HepG2 (cell line): ENCODE data around the gene OR10G2. TPM values are rescaled to one million over a fixed set of nuclear protein-coding genes. Genes with fewer than 3 reads are reported as not detected.

Source experiments
- ATAC-seq: fragments of 200-7000 bp; cut with Tn5 transposase; 3 replicates; pipeline ENCODE4 v1.9.1; 2020; ENCODE audit warnings: mild to moderate bottlenecking, moderate library complexity
- BruUV-seq: library from RNA; stranded (reverse); fragments of 400-500 nt; replicated peaks from 2 replicates; lab custom pipeline; 2021; lab: Mats Ljungman, UMichigan
- CTCF ChIA-PET: fragments of 300-600 bp; formaldehyde crosslinking; extraction: SDS; loops from one replicate; lab custom pipeline; 2021; ENCODE audit warnings: low total read pairs, inconsistent platforms, low intra/inter-chr PET ratio; lab: Yijun Ruan, JAX
- POLR2A ChIA-PET: fragments of 350-600 bp; sonication (Branson Sonifier 250); formaldehyde crosslinking; loops from one replicate; lab custom pipeline; 2020; ENCODE audit warnings: antibody characterized with exemption, inconsistent platforms; lab: Yijun Ruan, JAX
- DNase-seq: peaks from one replicate; pipeline ENCODE4 v3.0.0-alpha.2; 2015; ENCODE audit warnings: low spot score
- FAIRE-seq: peaks from 3 replicates; lab custom pipeline; 2011; peaks lifted over from hg19 to GRCh38; lab: Jason Lieb, UNC
- H2AFZ ChIP-seq: one replicate; pipeline ENCODE4 v1.6.1; 2011; ENCODE audit warnings: low read length, inconsistent platforms
- H3K27ac ChIP-seq: fragments of 300-600 bp; 3 replicates; pipeline ENCODE4 v1.8.0; 2011; ENCODE audit warnings: mixed run types, mild to moderate bottlenecking, mixed read lengths, low read length, inconsistent platforms; ENCODE audit not compliant: insufficient read depth; ENCODE audit errors: extremely low read length
- H3K27me3 ChIP-seq, 2 experiments: fragments of 200-600 bp in 1 of 2; 2 replicates in 1 of 2; 3 replicates in 1 of 2; pipeline versions ENCODE4 v1.6.0 to v1.8.0; 2011; ENCODE audit warnings: low read length in 2 of 2, mild to moderate bottlenecking in 2 of 2, moderate library complexity in 2 of 2, inconsistent platforms in 1 of 2; ENCODE audit not compliant: insufficient read depth in 2 of 2, control insufficient read depth in 1 of 2
- H3K36me3 ChIP-seq, 2 experiments: fragments of 200-600 bp in 1 of 2; replicated peaks in 1 of 2; 2 replicates in 1 of 2; 3 replicates in 1 of 2; pipeline versions ENCODE4 v1.5.1 to v1.8.0; 2011; ENCODE audit warnings: low read length in 2 of 2, inconsistent platforms in 1 of 2; ENCODE audit not compliant: insufficient read depth in 2 of 2, control insufficient read depth in 1 of 2
- H3K4me1 ChIP-seq: 2 replicates; pipeline ENCODE4 v1.5.1; 2012; ENCODE audit warnings: low read length, inconsistent platforms; ENCODE audit not compliant: insufficient read depth
- H3K4me2 ChIP-seq: 2 replicates; pipeline ENCODE4 v1.6.0; 2011; ENCODE audit warnings: low read depth, low read length, inconsistent platforms
- H3K4me3 ChIP-seq, 3 experiments: fragments of 200-600 bp in 1 of 3; sonication (generic), shearing (Covaris generic) in 1 of 3; replicated peaks in 1 of 3; 2 replicates each; pipeline ENCODE4 v1.5.1; 2011 to 2016; ENCODE audit warnings: low read length in 3 of 3, inconsistent platforms in 2 of 3, low read depth in 2 of 3, mild to moderate bottlenecking in 2 of 3, control low read depth in 1 of 3, mixed read lengths in 1 of 3; ENCODE audit not compliant: insufficient read depth in 1 of 3
- H3K79me2 ChIP-seq: one replicate; pipeline ENCODE4 v1.6.1; 2011; ENCODE audit warnings: low read length, inconsistent platforms; ENCODE audit not compliant: insufficient read depth
- H3K9ac ChIP-seq: 2 replicates; pipeline ENCODE4 v1.6.0; 2011; ENCODE audit warnings: mild to moderate bottlenecking, low read depth, low read length, inconsistent platforms; ENCODE audit not compliant: insufficient read depth
- H3K9me3 ChIP-seq: 2 replicates; pipeline ENCODE4 v1.5.1; 2012; ENCODE audit warnings: mild to moderate bottlenecking, low read length
- H4K20me1 ChIP-seq: 2 replicates; pipeline ENCODE4 v1.6.0; 2011; ENCODE audit warnings: inconsistent platforms, mild to moderate bottlenecking, low read length, moderate library complexity; ENCODE audit not compliant: insufficient read depth
- ATAD3A ChIP-seq: sonication (generic); formaldehyde crosslinking; IDR thresholded peaks from 2 replicates; pipeline ENCODE4 v1.4.0; 2020; ENCODE audit warnings: missing genetic modification reagents
- BRD4 ChIP-seq: sonication (generic); formaldehyde crosslinking; IDR thresholded peaks from 2 replicates; pipeline ENCODE4 v1.4.0; 2020; ENCODE audit warnings: missing genetic modification reagents
- KAT7 ChIP-seq: IDR thresholded peaks from 2 replicates; pipeline ENCODE4 v1.6.1; 2018; ENCODE audit warnings: borderline replicate concordance, missing compliant biosample characterization
- TFDP1 ChIP-seq: IDR thresholded peaks from 2 replicates; pipeline ENCODE4 v1.6.1; 2016; ENCODE audit warnings: missing compliant biosample characterization, missing genetic modification reagents, borderline replicate concordance
- ZNF143 ChIP-seq: sonication (generic); formaldehyde crosslinking; IDR thresholded peaks from 2 replicates; pipeline ENCODE4 v1.4.0; 2020; ENCODE audit warnings: missing genetic modification reagents
- ZNF18 ChIP-seq: sonication (generic); formaldehyde crosslinking; IDR thresholded peaks from 2 replicates; pipeline ENCODE4 v1.8.0; 2022; ENCODE audit warnings: mild to moderate bottlenecking, missing genetic modification reagents; ENCODE audit not compliant: insufficient replicate concordance
- ZNF350 ChIP-seq: sonication (generic); formaldehyde crosslinking; IDR thresholded peaks from 2 replicates; pipeline ENCODE4 v1.4.0; 2020; ENCODE audit warnings: mild to moderate bottlenecking, low read depth, missing genetic modification reagents, borderline replicate concordance
- ZNF678 ChIP-seq: sonication (generic); formaldehyde crosslinking; IDR thresholded peaks from 2 replicates; pipeline ENCODE4 v1.4.0; 2020; ENCODE audit warnings: mild to moderate bottlenecking, missing genetic modification reagents
- ZSCAN30 ChIP-seq: sonication (generic); formaldehyde crosslinking; IDR thresholded peaks from 2 replicates; pipeline ENCODE4 v1.5.0; 2020; ENCODE audit warnings: mild to moderate bottlenecking, missing genetic modification reagents
- WGBS: methylation state at CpG from one replicate; pipeline ENCODE4 v1.1.6; 2017; ENCODE audit warnings: low lambda C conversion rate; 5-methylcytosine and 5-hydroxymethylcytosine counted together
- in situ Hi-C: cut with HindIII; loops from 2 replicates; pipeline ENCODE4 v1.10.0; 2017; ENCODE audit warnings: low pct_unique_long_range_greater_than_20kb; ENCODE audit not compliant: extremely low pct_ligation_motif_present
- intact Hi-C: fragments of 100-400 bp; cut with micrococcal nuclease; formaldehyde crosslinking; loops from one replicate; pipeline ENCODE4 v1.10.0; 2022; ENCODE audit not compliant: unreplicated experiment
- polyA plus RNA-seq, 8 experiments: library from polyadenylated mRNA; depleted of rRNA in 3 of 8; stranded (reverse) in 7 of 8; unstranded in 1 of 8; fragments of >200 nt; fragmentation: Illumina TruSeq in 4 of 8; extraction: Trizol in 4 of 8; gene quantifications; 2 replicates each; pipeline versions ENCODE4 v1.2.1 to v1.2.3, GENCODE V29; 2011 to 2016; ENCODE audit warnings: low read depth in 4 of 8, missing spikeins in 1 of 8, mixed read lengths in 1 of 8; ENCODE audit not compliant: insufficient read depth in 1 of 8
- total RNA-seq, 5 experiments: library from RNA; depleted of rRNA; stranded (reverse); fragments of >200 nt; fragmentation: Illumina TruSeq; extraction: Trizol; gene quantifications; 2 replicates each; pipeline ENCODE4 v1.2.3, GENCODE V29; 2016; ENCODE audit warnings: low read depth in 1 of 5

Gene OR10G2
- total and polyA plus RNA-seq, 2 of the 13 experiments (the other 11 are each of a cell fraction or from before 2014, with no cell fraction given) = not detected

GRCh38 chr14:21653331-21653885 is 18.7 kb upstream of the OR10G2 start, which contains the start of gene OR4E2:
TSS of gene OR4E2 (plus strand) at chr14:21653835. CDS start at chr14:21665083, 11,248 bp downstream.
- Histone ChIP-seq H3K27me3 (no peaks in the 10 kb centered on the region; a peak in 1 of 5 replicates), H4K20me1 (no peaks in the 10 kb centered on the region), H3K4me3 (no peak within 1 kb of the TSS), H3K27ac (no peak within 1 kb of the TSS), H3K79me2 (no peaks in the 10 kb centered on the region), H3K36me3 (no peaks in the 10 kb centered on the region), H3K9me3 (no peaks in the 10 kb centered on the region), H2AFZ (no peak within 1 kb of the TSS), H3K4me2 (no peak within 1 kb of the TSS), H3K4me1 (no peaks in the 10 kb centered on the region), H3K9ac (no peak within 1 kb of the TSS)
- 0% methylated on average over 2 of the region's 2 CpGs for WGBS
- ChIA-PET POLR2A (no interaction called here), CTCF (no interaction called here)
- no peak for FAIRE-seq
- in situ Hi-C loops (no loop called here), intact Hi-C loops (no loop called here)
- no TSS peak for BruUV-seq
- no peak for DNase-seq
- TF ChIP-seq ATAD3A (CRISPR knock-in tag) (no peak), KAT7 (CRISPR knock-in tag) (no peak), ZNF143 (no peak), TFDP1 (no peak), ZNF18 (CRISPR knock-in tag) (no peak), ZSCAN30 (CRISPR knock-in tag) (no peak), BRD4 (no peak), ZNF350 (CRISPR knock-in tag) (no peak), ZNF678 (CRISPR knock-in tag) (no peak)
- ATAC-seq = no peak
